Stimulated activated CD4-positive, alpha-beta T cell treated with anti-CD3 and anti-CD28 coated beads, Interleukin-1b, Interleukin-23, amount 100 ng/mL, for 1 hour (primary cell): Measurements from ENCODE around the gene ST8SIA6.
"Not testable (repeated sequence)": the region's sequence is repeated elsewhere in the genome, so short reads cannot be mapped to it uniquely, and the experiment has no call there.

Experiments used
- DNase-seq, 2 donors: peaks; one replicate each; pipeline ENCODE4 v3.0.0-alpha.2; 2020; ENCODE audit warnings: low read depth in 2 of 2

The ST8SIA6 gene

GRCh38 chr10:17454161-17455014 lies at the start of gene ST8SIA6:
Gene ST8SIA6, minus strand, starts transcription at chr10:17454595. Its CDS starts 340 bp downstream, at chr10:17454255.
- DNase-seq, result no peak

- DNase-seq, result no peak
These were observed 49.4 kb upstream of the ST8SIA6 start for GRCh38 chr10:17503795-17504194.

GRCh38 chr10:17502814-17503213 lies 48.4 kb upstream of the ST8SIA6 start:
- DNase-seq, result no peak

GRCh38 chr10:17499014-17499413 lies 44.6 kb upstream of the ST8SIA6 start:
- DNase-seq, result not testable (repeated sequence)

- no peak for DNase-seq
These were observed 43.1 kb upstream of the ST8SIA6 start for GRCh38 chr10:17497446-17498030.

GRCh38 chr10:17494626-17495260 lies 40.3 kb upstream of the ST8SIA6 start:
- no peak for DNase-seq

- no peak for DNase-seq
These were observed 34.5 kb upstream of the ST8SIA6 start for GRCh38 chr10:17488848-17489247.

- DNase-seq, result no peak
These were observed 28.7 kb upstream of the ST8SIA6 start for GRCh38 chr10:17483079-17483478.

- DNase-seq, result no peak
These were observed 25.4 kb upstream of the ST8SIA6 start for GRCh38 chr10:17479822-17480221.

- no peak for DNase-seq
These were observed 24.7 kb upstream of the ST8SIA6 start for GRCh38 chr10:17479015-17479615.

- no peak for DNase-seq
These were observed 21.7 kb upstream of the ST8SIA6 start for GRCh38 chr10:17476073-17476472.

GRCh38 chr10:17475661-17476060 lies 21.3 kb upstream of the ST8SIA6 start:
- DNase-seq, result no peak

- DNase-seq, result no peak
These were observed 20.4 kb upstream of the ST8SIA6 start for GRCh38 chr10:17474595-17475323.

GRCh38 chr10:17473228-17473950 lies 19.0 kb upstream of the ST8SIA6 start:
- DNase-seq, result no peak

GRCh38 chr10:17472481-17473227 lies 18.3 kb upstream of the ST8SIA6 start:
- DNase-seq, result no peak

- DNase-seq, result no peak
These were observed 15.9 kb upstream of the ST8SIA6 start for GRCh38 chr10:17470246-17470645.

- DNase-seq, result no peak
These were observed 11.1 kb upstream of the ST8SIA6 start for GRCh38 chr10:17465328-17466125.

GRCh38 chr10:17464545-17464944 lies 10.2 kb upstream of the ST8SIA6 start:
- DNase-seq, result no peak

GRCh38 chr10:17460756-17461155 lies 6.4 kb upstream of the ST8SIA6 start:
- no peak for DNase-seq
